GM12878 (cell line): ENCODE results near the gene MR1. TPM values are rescaled to one million over a fixed set of nuclear protein-coding genes. Genes with fewer than 3 reads are reported as not detected.

Source experiments
- ATAC-seq: fragments of 200-7000 bp; cut with Tn5 transposase; 3 replicates; pipeline ENCODE4 v1.9.1; 2020; ENCODE audit warnings: mild to moderate bottlenecking, moderate library complexity
- BruUV-seq: library from RNA; stranded (reverse); fragments of 400-500 nt; replicated peaks from 2 replicates; lab custom pipeline; 2021; lab: Mats Ljungman, UMichigan
- CTCF ChIA-PET: fragments of 300-600 bp; sonication (Branson Sonifier 250); formaldehyde crosslinking; extraction: SDS; loops from one replicate; lab custom pipeline; 2021; ENCODE audit warnings: inconsistent platforms; lab: Yijun Ruan, JAX
- POLR2A ChIA-PET: fragments of 350-600 bp; formaldehyde crosslinking; extraction: SDS; loops from one replicate; lab custom pipeline; 2021; ENCODE audit warnings: inconsistent platforms; lab: Charles Lee
- RAD21 ChIA-PET: fragments of 300-600 bp; sonication (Branson Sonifier 250); formaldehyde crosslinking; loops from one replicate; lab custom pipeline; 2023; ENCODE audit warnings: antibody characterized with exemption; ENCODE audit not compliant: unreplicated experiment; lab: Charles Lee
- SMC1A ChIA-PET: fragments of 300-600 bp; sonication (Branson Sonifier 250); formaldehyde crosslinking; loops from one replicate; lab custom pipeline; 2023; ENCODE audit not compliant: unreplicated experiment, uncharacterized antibody; lab: Charles Lee
- DNase-seq: peaks from one replicate; pipeline ENCODE4 v3.0.0-alpha.2; 2011; ENCODE audit warnings: low read depth, low spot score
- FAIRE-seq: peaks from 3 replicates; lab custom pipeline; 2011; peaks lifted over from hg19 to GRCh38; lab: Jason Lieb, UNC
- H2AFZ ChIP-seq: 2 replicates; pipeline ENCODE4 v1.6.0; 2011; ENCODE audit warnings: low read depth, low read length, control low read depth; ENCODE audit not compliant: control insufficient read depth
- H3K27ac ChIP-seq: 2 replicates; pipeline ENCODE4 v1.5.1; 2011; ENCODE audit warnings: control low read depth; ENCODE audit not compliant: control insufficient read depth, insufficient read depth
- H3K27me3 ChIP-seq, 2 experiments: replicated peaks in 1 of 2; 2 replicates each; pipeline versions ENCODE4 v1.6.0 to v1.6.1; 2011; ENCODE audit warnings: low read length in 1 of 2; ENCODE audit not compliant: control insufficient read depth in 2 of 2, insufficient read depth in 2 of 2
- H3K36me3 ChIP-seq, 2 experiments: 2 replicates each; pipeline ENCODE4 v1.5.1; 2011; ENCODE audit warnings: low read length in 1 of 2; ENCODE audit not compliant: control insufficient read depth in 2 of 2, insufficient read depth in 2 of 2
- H3K4me1 ChIP-seq: 2 replicates; pipeline ENCODE4 v1.6.1; 2011; ENCODE audit warnings: mild to moderate bottlenecking, low read length, moderate library complexity, mixed read lengths; ENCODE audit not compliant: control insufficient read depth, insufficient read depth
- H3K4me2 ChIP-seq: 2 replicates; pipeline ENCODE4 v1.6.0; 2011; ENCODE audit warnings: control low read depth; ENCODE audit not compliant: control insufficient read depth, insufficient read depth
- H3K4me3 ChIP-seq: fragments of 200-600 bp; sonication (generic); 2 replicates; pipeline ENCODE4 v1.5.1; 2016
- H3K79me2 ChIP-seq: 2 replicates; pipeline ENCODE4 v1.6.0; 2011; ENCODE audit warnings: low read length; ENCODE audit not compliant: control insufficient read depth, insufficient read depth
- H3K9ac ChIP-seq: 2 replicates; pipeline ENCODE4 v1.8.0; 2011; ENCODE audit warnings: low read length, control low read depth, mixed read lengths; ENCODE audit not compliant: control insufficient read depth, insufficient read depth
- H3K9me3 ChIP-seq: replicated peaks from 3 replicates; pipeline ENCODE4 v1.5.1; 2011; ENCODE audit warnings: mild to moderate bottlenecking, low read length; ENCODE audit not compliant: control insufficient read depth, insufficient read depth
- H4K20me1 ChIP-seq: 2 replicates; pipeline ENCODE4 v1.6.0; 2011; ENCODE audit not compliant: control insufficient read depth, insufficient read depth
- ASH2L ChIP-seq: fragments of 300-600, 200-600 bp; sonication (generic); IDR thresholded peaks from 2 replicates; pipeline ENCODE4 v1.6.1; 2017; ENCODE audit warnings: low read depth, mild to moderate bottlenecking, borderline replicate concordance
- CREB1 ChIP-seq: IDR thresholded peaks from 2 replicates; pipeline ENCODE4 v1.6.1; 2012; ENCODE audit warnings: low read depth, mild to moderate bottlenecking, inconsistent platforms
- EGR1 ChIP-seq, 2 experiments: IDR thresholded peaks; 1 replicate in 1 of 2; 2 replicates in 1 of 2; pipeline ENCODE4 v1.6.1; 2011 to 2012; ENCODE audit warnings: low read depth in 2 of 2, low read length in 2 of 2, borderline replicate concordance in 1 of 2, mild to moderate bottlenecking in 1 of 2, moderate library complexity in 1 of 2
- ETV6 ChIP-seq, 2 experiments: fragments of 450-650 bp in 1 of 2; IDR thresholded peaks in 1 of 2; conservative IDR thresholded peaks in 1 of 2; 2 replicates each; pipeline ENCODE4 v1.6.1; 2014; ENCODE audit warnings: antibody characterized with exemption in 1 of 2, borderline replicate concordance in 1 of 2, low read depth in 1 of 2, mild to moderate bottlenecking in 1 of 2, moderate library complexity in 1 of 2
- LARP7 ChIP-seq: fragments of 450-650 bp; IDR thresholded peaks from 2 replicates; pipeline ENCODE4 v1.6.1; 2017; ENCODE audit warnings: mild to moderate bottlenecking
- PML ChIP-seq: IDR thresholded peaks from 2 replicates; pipeline ENCODE4 v1.6.1; 2012; ENCODE audit warnings: low read length, inconsistent platforms
- PRDM15 ChIP-seq: fragments of 450-650 bp; formaldehyde crosslinking; IDR thresholded peaks from 2 replicates; pipeline ENCODE4 v1.4.0; 2020; ENCODE audit warnings: mild to moderate bottlenecking, moderate library complexity
- TCF3 ChIP-seq: IDR thresholded peaks from 2 replicates; pipeline ENCODE4 v1.6.1; 2012; ENCODE audit warnings: low read depth, mild to moderate bottlenecking, low read length, borderline replicate concordance; ENCODE audit not compliant: insufficient read depth
- WGBS: methylation state at CpG from one replicate; pipeline ENCODE4 v1.1.6; 2016; ENCODE audit warnings: low lambda C conversion rate; ENCODE audit not compliant: insufficient replicate concordance, insufficient coverage; ENCODE audit errors: missing lambda C conversion rate; 5-methylcytosine and 5-hydroxymethylcytosine counted together
- in situ Hi-C: fragments of 300-500 bp; cut with MboI; formaldehyde crosslinking; loops from 9 replicates; pipeline ENCODE4 v1.14.3; 2018; ENCODE audit warnings: mixed read lengths
- intact Hi-C: fragments of 100-400 bp; cut with micrococcal nuclease; formaldehyde crosslinking; loops from one replicate; pipeline ENCODE4 v1.14.2; 2022; ENCODE audit not compliant: unreplicated experiment
- polyA plus RNA-seq, 11 experiments: library from polyadenylated mRNA; depleted of rRNA in 4 of 11; unstranded in 6 of 11; stranded (reverse) in 5 of 11; fragments of >200 nt; fragmentation: Nextera tagmentation in 4 of 11; fragmentation: Illumina TruSeq in 1 of 11; extraction: Ambion mirVana in 4 of 11; extraction: Trizol in 1 of 11; gene quantifications; 1 replicate in 1 of 11; 2 replicates in 10 of 11; pipeline versions ENCODE4 v1.2.1 to v1.2.3, GENCODE V29; 2011 to 2016; ENCODE audit warnings: inconsistent platforms in 2 of 11, missing spikeins in 2 of 11, low read depth in 1 of 11
- total RNA-seq, 4 experiments: library from RNA; depleted of rRNA in 3 of 4; stranded (reverse); fragments of >200 nt in 3 of 4; fragmentation: Illumina TruSeq in 1 of 4; extraction: Trizol in 1 of 4; gene quantifications; 2 replicates each; pipeline versions ENCODE4 v1.2.1 to v1.2.3, GENCODE V29; 2013 to 2021
- TF ChIP-seq, protein P1 (sequence below): fragments of 450-650 bp; formaldehyde crosslinking; IDR thresholded peaks from 2 replicates; pipeline ENCODE4 v1.4.0; 2022; ENCODE audit warnings: mild to moderate bottlenecking, moderate library complexity

Gene MR1
- total and polyA plus RNA-seq, 10 of the 15 experiments (the other 5 are each of a cell fraction or from before 2014, with no cell fraction given), result 24.7 to 65.9 (median 30.9) TPM

- TF ChIP-seq PML, result 0 out of 2 replicates have a peak, but pooled peaks have one; percentile 19
- no peak for TF ChIP-seq LARP7
These were observed 53.7 kb downstream of the MR1 start (continued) for GRCh38 chr1:181087400-181087901.

DNA sequence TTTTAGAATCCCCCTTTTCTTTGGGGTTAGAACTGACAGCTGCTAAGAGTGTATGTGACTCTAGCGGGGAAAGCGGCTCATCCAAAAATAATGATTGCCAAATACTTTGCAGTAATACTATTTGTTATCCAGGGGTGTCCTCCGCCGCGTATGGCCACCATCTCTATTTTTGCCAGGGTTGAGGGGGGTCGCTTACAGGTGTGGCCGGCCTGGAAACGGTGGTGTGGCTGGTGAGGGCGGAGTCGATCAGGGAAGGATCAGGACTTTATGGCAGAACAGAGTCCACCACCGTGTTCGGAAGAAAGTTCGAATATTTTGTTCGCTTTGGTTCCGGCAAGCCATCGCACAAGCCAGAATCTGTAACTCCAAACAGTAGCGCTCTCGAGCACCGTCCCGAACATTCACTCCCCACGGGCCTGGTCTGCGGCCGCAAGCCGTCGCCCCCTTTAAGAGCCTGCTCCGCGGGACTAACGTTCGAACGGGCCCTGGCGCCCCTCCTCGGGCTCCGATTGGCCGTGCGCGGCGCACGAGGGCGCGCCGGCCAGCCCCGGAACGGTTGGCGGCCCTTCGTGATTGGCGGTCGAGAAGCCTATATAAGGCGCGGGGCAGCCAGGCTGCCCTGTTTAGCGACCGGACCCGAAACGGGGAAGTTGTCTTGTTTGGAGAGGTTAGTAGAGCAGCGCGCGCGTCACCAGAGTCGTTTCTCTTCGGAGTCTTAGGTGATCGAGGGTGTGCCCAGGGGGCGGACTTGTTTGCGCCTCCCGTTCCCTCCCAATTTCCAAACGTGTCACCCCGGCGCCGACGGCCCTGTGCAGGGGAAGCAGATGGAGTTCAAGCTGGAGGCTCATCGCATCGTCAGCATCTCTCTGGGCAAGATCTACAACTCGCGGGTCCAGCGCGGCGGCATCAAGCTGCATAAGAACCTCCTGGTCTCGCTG, 54.6 kb downstream of the MR1 start, which contains the start of gene IER5:
Gene IER5, plus strand, starts transcription at position 622 of the 938 bp plus-strand sequence. Its CDS starts 203 bp downstream, at position 825.
- POLR2A ChIA-PET, result interaction anchor here (0.9 to 10.4 kb wide), 14 partner anchors 15 to 62 kb away, joined by 3 to 142 read pairs (median 4); partner anchors contain the start of gene MR1
- peak within 1 kb of the TSS; percentile 99 for H3K4me3 ChIP-seq
- WGBS, result 3% methylated on average over 76 of the region's 76 CpGs
- peaks cover 59% of the 10 kb centered on the region for H3K79me2 ChIP-seq
- H3K27ac ChIP-seq, result peak within 1 kb of the TSS; percentile 97
- SMC1A ChIA-PET, result interaction anchor here (0.7 to 39.2 kb wide), 8 partner anchors 9 to 74 kb away, joined by 3 to 1399 read pairs (median 4); no protein-coding TSS in a partner anchor
- H4K20me1 ChIP-seq, result peaks cover 5% of the 10 kb centered on the region; the same call in 1 of the 2 replicates
- no peaks in the 10 kb centered on the region for H3K27me3 ChIP-seq
- peaks cover 0 to 12% of the 10 kb centered on the region in 2 experiments; a peak in 3 of 4 replicates for H3K36me3 ChIP-seq
- in situ Hi-C loops (loop anchor here (5.0 kb wide), 1 partner anchor 51 kb away; no protein-coding TSS in a partner anchor), intact Hi-C loops (loop anchor here (1.0 to 10.0 kb wide), 5 partner anchors 26 to 846 kb away; no protein-coding TSS in a partner anchor)
- peaks cover 13% of the 10 kb centered on the region; the same call in 1 of the 2 replicates for H3K4me1 ChIP-seq
- ATAC-seq (peak; percentile 82), DNase-seq (peak; percentile 83), FAIRE-seq (no peak)
- H2AFZ ChIP-seq, result peak within 1 kb of the TSS; percentile 66
- peak within 1 kb of the TSS; percentile 98 for H3K9ac ChIP-seq
- CTCF ChIA-PET, result interaction anchor here (0.8 to 38.4 kb wide), 7 partner anchors 10 to 206 kb away, joined by 3 to 1067 read pairs (median 5); no protein-coding TSS in a partner anchor
- H3K4me2 ChIP-seq, result peak within 1 kb of the TSS; percentile 90
- RAD21 ChIA-PET, result interaction anchor here (0.6 to 26.9 kb wide), 11 partner anchors 8 to 573 kb away, joined by 3 to 966 read pairs (median 4); partner anchors contain the start of genes MR1 and XPR1
- H3K9me3 ChIP-seq, result no peaks in the 10 kb centered on the region; the same call in 2 of the 3 replicates
- TSS peak; percentile 86 for BruUV-seq
- TF ChIP-seq CREB1, result peak; percentile 86
- TF ChIP-seq, protein P1, sequence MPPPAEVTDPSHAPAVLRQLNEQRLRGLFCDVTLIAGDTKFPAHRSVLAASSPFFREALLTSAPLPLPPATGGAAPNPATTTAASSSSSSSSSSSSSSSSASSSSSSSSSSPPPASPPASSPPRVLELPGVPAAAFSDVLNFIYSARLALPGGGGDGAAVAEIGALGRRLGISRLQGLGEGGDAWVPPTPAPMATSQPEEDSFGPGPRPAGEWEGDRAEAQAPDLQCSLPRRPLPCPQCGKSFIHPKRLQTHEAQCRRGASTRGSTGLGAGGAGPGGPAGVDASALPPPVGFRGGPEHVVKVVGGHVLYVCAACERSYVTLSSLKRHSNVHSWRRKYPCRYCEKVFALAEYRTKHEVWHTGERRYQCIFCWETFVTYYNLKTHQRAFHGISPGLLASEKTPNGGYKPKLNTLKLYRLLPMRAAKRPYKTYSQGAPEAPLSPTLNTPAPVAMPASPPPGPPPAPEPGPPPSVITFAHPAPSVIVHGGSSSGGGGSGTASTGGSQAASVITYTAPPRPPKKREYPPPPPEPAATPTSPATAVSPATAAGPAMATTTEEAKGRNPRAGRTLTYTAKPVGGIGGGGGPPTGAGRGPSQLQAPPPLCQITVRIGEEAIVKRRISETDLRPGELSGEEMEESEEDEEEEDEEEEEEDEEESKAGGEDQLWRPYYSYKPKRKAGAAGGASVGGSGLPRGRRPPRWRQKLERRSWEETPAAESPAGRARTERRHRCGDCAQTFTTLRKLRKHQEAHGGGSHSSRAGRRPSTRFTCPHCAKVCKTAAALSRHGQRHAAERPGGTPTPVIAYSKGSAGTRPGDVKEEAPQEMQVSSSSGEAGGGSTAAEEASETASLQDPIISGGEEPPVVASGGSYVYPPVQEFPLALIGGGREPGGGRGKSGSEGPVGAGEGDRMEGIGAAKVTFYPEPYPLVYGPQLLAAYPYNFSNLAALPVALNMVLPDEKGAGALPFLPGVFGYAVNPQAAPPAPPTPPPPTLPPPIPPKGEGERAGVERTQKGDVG (CRISPR knock-in tag), result peak; percentile 51; the same call in 1 of the 2 replicates
- TF ChIP-seq EGR1 (IDR thresholded peaks at IDR 0.05; ENCODE audit: borderline replicate concordance in 1 of 2, low read depth in 2 of 2, low read length in 2 of 2), result peak in 1 of 2 experiments; percentile 34; a peak in 1 of 3 replicates
- no peak for TF ChIP-seq ASH2L
- no peak for TF ChIP-seq ETV6 (conservative IDR thresholded peaks at IDR 0.05 in 1 of 2, IDR thresholded peaks at IDR 0.05 in 1 of 2; ENCODE audit: borderline replicate concordance in 1 of 2, low read depth in 1 of 2)
- TF ChIP-seq LARP7, result no peak; the same call in 1 of the 2 replicates
- TF ChIP-seq PRDM15 (CRISPR knock-in tag), result 0 out of 2 replicates have a peak, but pooled peaks have one; percentile 57
- peak; percentile 94; the same call in 1 of the 2 replicates for TF ChIP-seq TCF3
